OCI-LY1 (cell line): ENCODE data around the gene STK24.

Experiments
- H2AFZ ChIP-seq: fragments of 200-600 bp; sonication (generic), shearing (Covaris generic); 2 replicates; pipeline ENCODE4 v1.6.0; 2014; ENCODE audit warnings: antibody characterized with exemption, mild to moderate bottlenecking, low read length
- H3F3A ChIP-seq: fragments of 200-600 bp; sonication (generic), shearing (Covaris generic); 2 replicates; pipeline ENCODE4 v1.6.0; 2014; ENCODE audit warnings: mild to moderate bottlenecking, antibody characterized with exemption, low read length, moderate library complexity; ENCODE audit not compliant: insufficient read depth
- H3K27ac ChIP-seq: fragments of 200-600 bp; sonication (generic); 2 replicates; pipeline ENCODE4 v1.5.1; 2014; ENCODE audit warnings: low read length, mixed run types, mild to moderate bottlenecking, low read depth; ENCODE audit not compliant: poor library complexity, severe bottlenecking
- H3K27me3 ChIP-seq: fragments of 200-600 bp; sonication (generic); 2 replicates; pipeline ENCODE4 v1.6.0; 2014; ENCODE audit warnings: antibody characterized with exemption, mild to moderate bottlenecking, low read length, moderate library complexity; ENCODE audit not compliant: insufficient read depth
- H3K36me3 ChIP-seq: fragments of 200-600 bp; sonication (generic); 2 replicates; pipeline ENCODE4 v1.6.1; 2014; ENCODE audit warnings: mild to moderate bottlenecking, antibody characterized with exemption, low read length, moderate library complexity, mixed read lengths; ENCODE audit not compliant: insufficient read depth
- H3K4me1 ChIP-seq: fragments of 200-600 bp; sonication (generic); 2 replicates; pipeline ENCODE4 v1.5.1; 2014; ENCODE audit warnings: mild to moderate bottlenecking, low read length, moderate library complexity; ENCODE audit not compliant: insufficient read depth, severe bottlenecking
- H3K4me2 ChIP-seq: fragments of 200-600 bp; sonication (generic), shearing (Covaris generic); 2 replicates; pipeline ENCODE4 v1.6.1; 2014; ENCODE audit warnings: low read length
- H3K4me3 ChIP-seq: fragments of 200-600 bp; sonication (generic); 2 replicates; pipeline ENCODE4 v1.5.1; 2014; ENCODE audit warnings: low read length, low read depth, mild to moderate bottlenecking, mixed read lengths; ENCODE audit not compliant: poor library complexity, severe bottlenecking
- H3K79me2 ChIP-seq: fragments of 200-600 bp; shearing (Covaris generic); 2 replicates; pipeline ENCODE4 v1.6.1; 2016; ENCODE audit warnings: mixed run types, low read length, mixed read lengths; ENCODE audit not compliant: insufficient read depth
- H3K9ac ChIP-seq: fragments of 200-600 bp; sonication (generic), shearing (Covaris generic); 2 replicates; pipeline ENCODE4 v1.6.1; 2014; ENCODE audit warnings: mild to moderate bottlenecking, low read length, mixed read lengths
- H3K9me2 ChIP-seq: fragments of 200-600 bp; sonication (generic), shearing (Covaris generic); 2 replicates; pipeline ENCODE4 v1.6.1; 2014; ENCODE audit warnings: low read depth, mild to moderate bottlenecking, low read length, mixed read lengths
- H3K9me3 ChIP-seq: fragments of 200-600 bp; shearing (Covaris generic); 2 replicates; pipeline ENCODE4 v1.6.1; 2014; ENCODE audit warnings: low read length, mixed read lengths
- H4K20me1 ChIP-seq: fragments of 200-600 bp; sonication (generic), shearing (Covaris generic); 2 replicates; pipeline ENCODE4 v1.6.0; 2016; ENCODE audit warnings: mild to moderate bottlenecking, low read length; ENCODE audit not compliant: insufficient read depth
- EZH2 ChIP-seq: fragments of 200-600 bp; sonication (generic), shearing (Covaris generic); IDR thresholded peaks from 2 replicates; pipeline ENCODE4 v1.8.0; 2017; ENCODE audit warnings: borderline replicate concordance, mixed run types, mild to moderate bottlenecking, antibody characterized with exemption, low read length, moderate library complexity, mixed read lengths
- TF ChIP-seq, protein P1 (sequence below): fragments of 200-600 bp; sonication (generic), shearing (Covaris generic); IDR thresholded peaks from 2 replicates; pipeline ENCODE4 v1.5.1; 2017; ENCODE audit warnings: mild to moderate bottlenecking, antibody characterized with exemption, low read length, moderate library complexity, mixed read lengths

Gene STK24

DNA sequence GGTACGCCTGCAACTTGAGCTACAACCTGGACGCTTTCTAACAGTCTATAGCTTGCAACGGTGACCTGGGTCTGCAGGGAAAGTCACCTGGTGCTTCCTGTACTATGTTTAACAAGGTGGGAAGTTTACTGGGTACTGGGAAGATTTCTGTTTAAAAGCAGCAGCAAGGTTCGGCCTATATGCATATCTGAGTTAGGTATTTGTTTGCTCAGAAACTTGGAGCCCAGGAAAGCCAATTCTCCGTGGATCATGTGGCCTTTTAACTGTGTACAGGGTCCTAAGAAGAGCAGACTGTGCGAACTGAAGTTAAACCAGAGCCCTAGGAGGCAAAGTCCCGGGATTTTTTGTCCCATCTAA is 103.1 kb downstream of the STK24 start:
- Histone ChIP-seq H3K4me2 (no peak overlapping the region), H4K20me1 (no peaks in the 10 kb centered on the region), H3K27ac (no peak overlapping the region), H3K4me3 (no peak overlapping the region), H3K4me1 (peaks cover 9% of the 10 kb centered on the region), H3K36me3 (peaks cover 46% of the 10 kb centered on the region), H3K9ac (no peak overlapping the region), H3F3A (no peaks in the 10 kb centered on the region), H3K27me3 (no peaks in the 10 kb centered on the region), H3K79me2 (no peaks in the 10 kb centered on the region), H2AFZ (no peak overlapping the region), H3K9me2 (no peaks in the 10 kb centered on the region), H3K9me3 (no peaks in the 10 kb centered on the region)
- TF ChIP-seq, protein P1, sequence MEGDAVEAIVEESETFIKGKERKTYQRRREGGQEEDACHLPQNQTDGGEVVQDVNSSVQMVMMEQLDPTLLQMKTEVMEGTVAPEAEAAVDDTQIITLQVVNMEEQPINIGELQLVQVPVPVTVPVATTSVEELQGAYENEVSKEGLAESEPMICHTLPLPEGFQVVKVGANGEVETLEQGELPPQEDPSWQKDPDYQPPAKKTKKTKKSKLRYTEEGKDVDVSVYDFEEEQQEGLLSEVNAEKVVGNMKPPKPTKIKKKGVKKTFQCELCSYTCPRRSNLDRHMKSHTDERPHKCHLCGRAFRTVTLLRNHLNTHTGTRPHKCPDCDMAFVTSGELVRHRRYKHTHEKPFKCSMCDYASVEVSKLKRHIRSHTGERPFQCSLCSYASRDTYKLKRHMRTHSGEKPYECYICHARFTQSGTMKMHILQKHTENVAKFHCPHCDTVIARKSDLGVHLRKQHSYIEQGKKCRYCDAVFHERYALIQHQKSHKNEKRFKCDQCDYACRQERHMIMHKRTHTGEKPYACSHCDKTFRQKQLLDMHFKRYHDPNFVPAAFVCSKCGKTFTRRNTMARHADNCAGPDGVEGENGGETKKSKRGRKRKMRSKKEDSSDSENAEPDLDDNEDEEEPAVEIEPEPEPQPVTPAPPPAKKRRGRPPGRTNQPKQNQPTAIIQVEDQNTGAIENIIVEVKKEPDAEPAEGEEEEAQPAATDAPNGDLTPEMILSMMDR = no peak
- no peak for TF ChIP-seq EZH2

DNA sequence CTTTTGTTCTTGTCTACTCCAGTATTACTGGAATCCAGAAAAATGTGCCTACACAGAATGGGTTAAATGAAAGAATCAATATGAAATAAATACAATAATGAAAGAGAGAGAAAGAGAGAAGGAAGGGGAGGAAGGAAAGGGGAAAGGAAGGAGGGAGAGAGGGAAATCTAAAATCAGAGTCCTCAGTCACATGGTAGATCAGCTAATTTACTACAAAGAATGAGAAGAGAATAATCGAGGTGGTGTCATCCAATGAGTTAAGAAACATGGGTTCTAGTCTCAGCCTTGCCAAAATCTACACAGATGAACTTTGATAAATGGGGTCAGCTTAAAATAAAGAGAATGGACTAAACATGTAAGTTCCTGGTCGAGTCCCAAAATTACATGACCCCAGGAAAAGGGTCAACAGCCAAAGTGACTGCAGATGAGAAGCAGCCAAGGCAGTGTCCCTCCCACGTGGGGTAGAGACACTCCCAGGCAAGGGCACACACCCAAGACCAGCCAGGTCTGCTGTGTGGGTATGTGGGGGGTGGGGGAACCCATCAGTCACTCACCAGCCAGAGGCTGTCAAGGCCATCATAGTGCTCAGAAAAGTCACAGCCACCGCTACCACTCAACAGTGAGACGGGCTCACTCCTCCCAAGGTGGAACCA is 103.6 kb downstream of the STK24 start:
- Histone ChIP-seq H3K4me2 (no peak overlapping the region), H3K36me3 (peaks cover 50% of the 10 kb centered on the region), H3K9me2 (no peaks in the 10 kb centered on the region), H3K4me3 (no peak overlapping the region), H3K9ac (no peak overlapping the region), H3K4me1 (peaks cover 9% of the 10 kb centered on the region), H4K20me1 (no peaks in the 10 kb centered on the region), H3K79me2 (no peaks in the 10 kb centered on the region), H3K27me3 (no peaks in the 10 kb centered on the region), H3K27ac (no peak overlapping the region), H3K9me3 (no peaks in the 10 kb centered on the region), H2AFZ (no peak overlapping the region), H3F3A (no peaks in the 10 kb centered on the region)
- TF ChIP-seq, protein P1 = no peak
- no peak for TF ChIP-seq EZH2

DNA sequence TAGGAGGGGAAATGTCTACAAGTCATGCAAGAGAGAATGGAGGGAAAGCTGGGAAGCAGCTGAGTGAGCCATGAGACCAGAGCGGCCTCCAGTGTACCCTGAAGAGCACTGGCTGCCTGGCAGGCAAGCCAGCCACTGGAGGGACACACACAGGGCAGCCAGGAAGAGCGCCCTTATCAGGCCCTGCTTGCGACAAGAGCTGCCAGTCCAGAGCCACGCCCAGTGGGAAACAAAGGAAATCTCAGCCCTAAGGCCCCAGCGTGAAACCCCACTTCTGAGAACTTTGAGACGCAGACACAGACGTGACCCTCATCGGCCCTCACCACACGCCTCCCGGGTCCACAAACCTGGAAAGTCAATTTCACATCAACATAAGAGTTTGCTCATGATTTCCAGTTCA is 105.0 kb downstream of the STK24 start:
- Histone ChIP-seq H3K4me3 (no peak overlapping the region), H3K79me2 (no peaks in the 10 kb centered on the region), H3K9ac (no peak overlapping the region), H3K4me2 (no peak overlapping the region), H3K9me3 (no peaks in the 10 kb centered on the region), H3K27ac (no peak overlapping the region), H3K9me2 (no peaks in the 10 kb centered on the region), H3F3A (no peaks in the 10 kb centered on the region), H2AFZ (no peak overlapping the region), H3K36me3 (peaks cover 62% of the 10 kb centered on the region), H3K27me3 (no peaks in the 10 kb centered on the region), H4K20me1 (no peaks in the 10 kb centered on the region), H3K4me1 (peaks cover 6% of the 10 kb centered on the region)
- TF ChIP-seq, protein P1 = no peak
- no peak for TF ChIP-seq EZH2
